ENCODE measurements around the gene SLC27A1.

GRCh38 chr19:17529239-17530158 is 59.2 kb downstream of the SLC27A1 start:
- TF ChIP-seq POLR2A (IDR thresholded peaks at IDR 0.05) (no peak), CTCF (IDR thresholded peaks at IDR 0.05) (no peak)
